OCI-LY7 (cell line): ENCODE results near the gene NEAT1.

Source experiments
- CTCF ChIP-seq: fragments of 200-600 bp; sonication (generic); conservative IDR thresholded peaks from 2 replicates; pipeline ENCODE4 v1.5.1; 2014; ENCODE audit warnings: mild to moderate bottlenecking, antibody characterized with exemption, low read length, moderate library complexity, mixed read lengths
- EZH2phosphoT487 ChIP-seq: fragments of 200-600 bp; sonication (generic); IDR thresholded peaks from 2 replicates; pipeline ENCODE4 v1.6.1; 2018; ENCODE audit warnings: low read depth, borderline replicate concordance, mild to moderate bottlenecking, mixed run types, antibody characterized with exemption, low read length, moderate library complexity, mixed read lengths

DNA sequence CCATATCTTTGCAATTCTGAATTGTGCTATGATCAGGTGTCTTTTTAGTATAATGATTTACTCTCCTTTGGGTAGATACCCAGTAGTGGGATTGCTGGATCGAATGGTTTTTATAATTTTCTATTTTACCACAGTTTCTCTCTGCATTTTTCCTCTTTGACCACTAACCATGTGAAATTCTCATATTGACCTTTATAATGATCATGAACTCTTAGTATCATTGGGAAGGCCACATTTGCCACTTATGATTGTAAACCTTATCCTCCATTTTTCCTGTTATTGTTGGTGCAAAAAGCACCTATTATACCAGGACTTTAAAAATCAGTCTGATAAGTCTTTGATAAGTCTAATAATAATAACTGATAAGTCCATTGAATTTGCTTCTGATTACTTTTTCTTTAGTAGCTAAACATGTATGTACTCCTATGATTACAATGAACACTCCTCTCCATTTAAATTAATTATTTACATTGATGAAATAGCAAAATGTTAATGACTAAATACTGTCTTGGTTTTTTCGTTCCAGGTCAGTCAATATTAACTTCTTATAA is 9.6 kb downstream of the NEAT1 start:
- no peak for TF ChIP-seq CTCF
- no peak for TF ChIP-seq EZH2phosphoT487
